Liver (tissue), 2 donors: ENCODE measurements around the gene SYT17.

Source experiments
- FOXA1 ChIP-seq: IDR thresholded peaks from 2 replicates; pipeline ENCODE4 v1.6.1; 2016; ENCODE audit warnings: antibody characterized with exemption
- JUND ChIP-seq, 2 donors: IDR thresholded peaks; 2 replicates each; pipeline ENCODE4 v1.6.1; 2016; ENCODE audit warnings: antibody characterized with exemption in 2 of 2
- donor health status: healthy.

- TF ChIP-seq JUND (IDR thresholded peaks at IDR 0.05) (no peak), FOXA1 (no peak)
Measured at GRCh38 chr16:19173649-19174383, 5.8 kb downstream of the SYT17 start.
